Measurements from ENCODE around the gene SEMA3G.

- TF ChIP-seq REST (IDR thresholded peaks at IDR 0.05; ENCODE audit: insufficient read depth in 1 of 2, low read depth in 2 of 2, low read length in 2 of 2): no peak
- no peak for TF ChIP-seq TAF1 (IDR thresholded peaks at IDR 0.05; ENCODE audit: borderline replicate concordance, insufficient read depth, low read length)
- no peak for TF ChIP-seq POLR2AphosphoS5 (IDR thresholded peaks at IDR 0.05; ENCODE audit: low read depth, low read length)
- TF ChIP-seq SIN3A (IDR thresholded peaks at IDR 0.05; ENCODE audit: borderline replicate concordance, insufficient read depth, low read length): no peak
These were observed 15.0 kb downstream of the SEMA3G start for GRCh38 chr3:52429779-52430415.
